GM21576 (cell line): Measurements from ENCODE around the gene B4GALNT4.
"Not testable (repeated sequence)": the region's sequence is repeated elsewhere in the genome, so short reads cannot be mapped to it uniquely, and the experiment has no call there.

Source experiments
- ATAC-seq: cut with Tn5 transposase; IDR thresholded peaks from one replicate; pipeline ENCODE4 v1.9.1; 2021; ENCODE audit warnings: mild to moderate bottlenecking, moderate library complexity; ENCODE audit not compliant: unreplicated experiment

The B4GALNT4 gene

DNA sequence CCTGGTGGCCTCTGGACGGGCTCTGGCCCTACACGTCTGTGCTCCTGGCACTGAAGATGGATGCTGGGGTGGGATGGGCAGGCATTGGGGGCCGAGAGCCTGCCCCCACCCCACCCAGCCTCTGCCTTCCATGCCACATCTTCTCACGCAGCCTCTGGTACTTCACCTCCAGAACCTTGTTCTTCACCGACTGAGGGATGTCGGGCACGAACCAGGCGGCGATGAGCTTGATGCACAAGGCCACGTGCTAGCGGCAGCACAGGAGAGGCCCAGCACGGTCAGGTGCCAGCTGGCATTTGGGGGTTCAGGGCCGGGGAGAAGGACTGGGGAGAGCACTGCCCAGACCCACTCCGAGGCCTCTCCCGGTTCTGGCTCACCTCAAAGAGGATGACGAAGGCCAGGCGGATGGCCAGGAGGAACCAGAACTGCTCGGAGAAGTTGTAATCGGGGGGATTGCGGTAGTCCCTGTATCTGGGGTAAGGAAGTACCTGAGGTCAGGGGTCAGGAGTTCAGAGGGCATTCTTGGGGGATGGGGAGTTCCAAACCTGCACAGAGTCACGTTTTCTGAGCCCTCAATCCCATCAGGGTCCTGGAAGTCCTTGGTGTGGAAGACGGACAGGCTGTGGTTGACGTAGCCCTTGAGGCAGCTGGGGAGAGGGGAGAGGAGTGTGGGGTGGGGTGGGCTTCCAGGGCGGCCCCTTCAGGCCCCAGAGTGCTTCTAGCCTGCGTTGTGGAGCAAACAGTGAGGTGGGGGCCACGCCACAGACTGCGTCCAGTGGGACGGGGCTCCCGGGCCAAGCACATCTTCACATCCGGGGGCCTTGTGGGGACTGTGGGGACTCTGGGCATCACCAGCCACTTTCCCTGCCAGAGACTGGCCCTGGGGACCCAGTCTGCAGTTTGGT lies 49.3 kb downstream of the B4GALNT4 start:
- ATAC-seq, result no peak

DNA sequence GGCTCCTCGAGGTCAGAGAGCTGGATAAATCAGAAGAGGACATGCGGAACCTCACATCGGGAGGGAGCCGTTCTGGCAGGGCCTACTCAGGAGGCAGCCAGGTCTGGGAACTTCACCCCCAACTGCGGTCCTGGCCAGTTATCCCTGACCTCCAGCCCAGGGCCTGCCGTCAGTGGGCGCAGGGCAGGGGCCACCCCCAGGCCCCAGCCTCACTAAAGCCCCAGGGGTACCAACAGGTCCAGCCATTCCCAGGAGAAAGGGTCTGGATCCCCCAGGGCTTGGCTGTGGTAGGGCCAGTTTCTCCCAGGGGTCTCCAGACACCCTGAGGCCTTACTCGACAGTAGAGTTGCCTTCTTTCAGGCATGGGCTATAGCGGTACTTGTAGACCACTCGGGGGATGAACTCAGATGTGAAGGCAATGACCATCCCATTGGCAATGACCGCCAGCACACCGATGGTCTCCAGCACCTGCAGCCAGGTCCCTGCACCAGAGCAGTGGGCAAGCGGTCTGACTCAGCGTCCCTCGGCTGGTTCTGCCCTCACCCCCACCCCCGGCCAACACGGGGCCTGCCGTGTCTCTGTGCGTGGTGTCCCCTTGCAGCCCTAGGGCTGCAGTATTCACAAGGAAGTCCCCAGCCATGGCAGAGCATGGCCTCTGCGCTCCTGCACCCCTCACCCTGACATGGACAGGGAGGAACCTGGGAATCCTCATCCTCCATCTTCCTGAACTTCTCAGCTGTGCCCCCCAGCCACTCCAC lies 50.1 kb downstream of the B4GALNT4 start:
- no peak for ATAC-seq

DNA sequence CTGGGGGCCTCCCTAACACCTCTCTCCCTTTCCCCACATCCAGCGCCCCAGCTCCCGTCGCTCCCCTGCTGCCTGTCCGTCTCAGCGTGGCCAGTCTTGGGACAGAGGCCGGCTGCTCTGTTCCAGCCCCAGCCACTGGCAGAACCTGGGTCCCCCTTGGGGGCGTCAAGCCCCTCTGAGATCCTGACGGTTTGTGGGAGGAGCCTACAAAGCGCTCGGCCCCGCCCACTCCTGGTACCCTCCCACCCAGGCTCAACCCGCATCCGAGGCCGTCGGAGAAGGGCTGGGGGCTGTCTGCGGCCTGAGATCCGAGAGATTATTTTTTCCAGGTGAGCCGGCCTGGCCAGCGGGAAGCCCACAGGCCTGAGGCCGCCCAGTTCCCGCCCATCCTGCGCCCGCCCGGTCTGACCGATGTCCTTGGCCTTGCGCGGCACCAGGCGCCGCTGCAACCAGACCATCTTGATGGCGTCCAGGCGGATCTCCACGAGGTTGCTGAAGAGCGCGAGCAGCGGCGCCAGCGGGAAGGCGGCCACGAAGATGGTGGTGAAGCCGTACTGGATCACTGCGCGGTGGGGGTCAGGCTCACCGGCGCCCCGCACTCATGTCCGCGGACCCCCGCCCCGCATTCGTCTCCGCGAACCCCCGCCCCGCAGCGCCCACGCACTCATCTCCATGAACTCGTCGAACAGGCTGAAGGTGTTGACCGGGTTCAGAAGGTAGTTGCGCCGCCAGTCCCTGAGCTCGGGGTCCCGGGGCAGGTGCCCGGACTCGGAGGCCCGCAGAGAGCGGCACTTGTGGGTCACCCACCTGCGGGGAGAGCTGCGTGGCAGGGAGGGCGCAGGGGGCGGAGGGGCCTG lies 51.0 kb downstream of the B4GALNT4 start:
- no peak for ATAC-seq

DNA sequence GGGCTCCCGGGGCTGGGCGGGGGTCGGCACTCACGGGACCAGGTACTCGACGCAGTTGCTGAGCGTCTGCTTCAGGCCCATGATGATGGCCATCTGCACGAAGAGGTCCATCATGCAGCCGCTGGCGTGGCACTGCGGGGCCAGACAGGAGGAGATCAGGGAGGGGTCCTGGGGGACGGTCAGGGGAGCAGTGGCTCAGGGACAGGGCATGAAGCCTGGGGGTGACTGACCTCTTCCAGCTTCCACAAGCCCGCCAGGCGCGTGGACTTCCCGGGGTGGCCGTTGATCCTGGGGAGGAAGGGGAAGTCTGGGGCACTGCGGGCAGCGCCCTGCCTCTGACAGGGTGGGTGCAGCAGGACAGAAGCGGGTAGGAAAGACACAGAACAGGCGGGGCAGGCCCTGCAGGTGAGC lies 51.6 kb downstream of the B4GALNT4 start:
- ATAC-seq, result no peak

DNA sequence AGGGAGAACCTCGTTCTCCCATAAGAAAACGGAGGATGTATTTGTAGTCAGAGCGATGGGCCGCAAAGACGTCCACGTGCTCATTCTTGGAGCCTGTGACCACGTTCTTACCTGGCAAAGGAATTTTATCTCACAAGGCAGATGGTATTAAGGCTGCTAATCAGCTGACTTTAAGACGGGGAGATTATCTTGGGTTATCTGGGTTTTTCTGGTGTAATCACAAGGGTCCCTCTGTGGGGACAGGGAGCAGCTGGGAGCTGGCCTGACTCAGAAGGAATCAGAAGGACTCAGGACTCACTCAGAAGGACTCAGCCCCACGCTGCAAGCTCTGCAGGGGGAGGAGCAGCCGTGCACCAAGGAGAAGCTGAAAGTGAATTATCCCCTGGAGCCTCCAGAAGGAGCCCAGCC lies 53.0 kb downstream of the B4GALNT4 start:
- ATAC-seq, result no peak

DNA sequence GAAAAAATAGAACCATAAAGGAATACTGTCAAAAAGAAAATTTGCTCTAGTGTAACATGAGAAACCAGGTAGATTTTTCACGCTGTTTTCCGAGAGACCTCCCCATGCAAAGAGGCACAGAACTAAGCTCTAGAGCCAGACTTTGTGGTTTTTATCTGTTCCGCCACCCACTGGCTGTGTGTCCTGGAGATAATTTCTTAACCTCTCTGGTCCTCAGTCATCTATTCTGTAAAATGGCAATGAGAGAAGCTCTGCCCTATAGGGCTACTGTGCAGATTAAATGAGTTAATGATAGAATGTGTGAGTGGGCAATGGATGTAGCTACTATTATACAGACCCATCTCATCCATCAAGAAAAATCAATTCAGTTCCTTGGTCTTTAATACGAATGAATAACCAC lies 54.9 kb downstream of the B4GALNT4 start:
- ATAC-seq, result no peak

DNA sequence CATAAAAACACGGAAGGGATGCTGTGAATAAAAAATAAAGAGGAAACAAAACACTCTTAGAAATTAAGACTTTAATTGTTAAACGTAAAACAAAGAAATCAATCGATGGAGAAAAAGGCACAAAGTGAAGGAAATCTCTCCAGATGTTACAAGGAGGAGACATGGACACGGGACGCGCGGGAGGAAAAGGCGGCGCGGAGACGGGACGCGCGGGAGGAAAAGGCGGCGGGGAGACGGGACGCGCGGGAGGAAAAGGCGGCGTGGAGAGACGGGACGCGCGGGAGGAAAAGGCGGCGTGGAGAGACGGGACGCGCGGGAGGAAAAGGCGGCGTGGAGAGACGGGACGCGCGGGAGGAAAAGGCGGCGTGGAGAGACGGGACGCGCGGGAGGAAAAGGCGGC lies 55.5 kb downstream of the B4GALNT4 start:
- not testable (repeated sequence) for ATAC-seq

DNA sequence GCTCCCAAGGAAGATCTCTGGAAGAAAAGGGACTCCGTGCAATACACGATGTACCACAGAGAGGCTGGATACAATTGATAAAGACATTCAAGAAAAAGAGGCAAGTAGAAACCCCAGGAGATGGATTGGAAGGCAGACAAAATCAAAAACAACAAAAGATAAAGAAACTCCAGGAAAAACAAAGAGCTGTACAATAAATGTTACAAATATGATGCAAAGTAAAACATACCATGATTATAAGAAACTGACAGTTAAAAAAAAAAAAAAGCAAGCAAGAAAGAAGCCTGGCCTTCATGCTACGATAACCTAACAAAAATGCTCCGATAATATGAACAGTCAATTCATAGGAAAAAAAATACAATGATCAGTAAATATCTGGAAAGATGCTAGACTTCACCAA lies 56.0 kb downstream of the B4GALNT4 start:
- no peak for ATAC-seq

DNA sequence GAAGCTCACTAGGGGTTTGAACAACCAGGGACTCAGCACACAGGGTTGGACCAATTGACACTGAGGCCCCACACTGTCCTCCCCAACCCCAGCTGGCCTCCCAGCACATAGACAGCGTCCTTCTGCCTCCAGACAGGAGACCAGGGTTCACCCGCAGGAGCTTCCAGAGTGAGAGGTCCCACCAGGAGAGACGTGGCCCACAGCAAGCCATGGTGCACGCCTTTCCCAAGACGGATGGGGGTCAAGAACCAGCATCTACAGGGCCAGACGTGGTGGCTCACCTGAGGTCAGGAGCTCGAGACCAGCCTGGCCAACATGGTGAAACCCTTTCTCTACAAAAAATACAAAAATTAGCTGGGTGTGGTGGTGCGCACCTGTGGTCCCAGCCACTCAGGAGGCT lies 57.6 kb downstream of the B4GALNT4 start:
- ATAC-seq, result no peak

DNA sequence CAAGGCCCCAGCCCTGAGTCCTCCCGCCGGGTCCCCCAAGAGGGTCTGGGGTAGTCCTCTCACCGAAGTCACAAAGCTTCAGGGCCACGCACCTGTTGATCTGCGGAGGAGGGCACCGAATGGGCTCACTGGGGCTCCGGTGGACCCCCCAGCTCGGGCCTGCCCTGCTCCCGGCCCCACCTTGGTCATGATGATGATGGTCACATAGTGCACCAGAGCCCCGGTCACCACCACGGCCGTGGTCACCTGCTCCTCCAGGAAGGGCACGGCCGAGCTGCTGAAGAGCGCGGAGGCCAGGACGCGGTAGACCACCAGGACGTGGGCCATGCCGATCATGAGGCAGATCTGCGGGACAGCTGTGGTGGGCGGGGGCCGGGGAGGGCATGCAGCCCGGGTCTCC lies 59.0 kb downstream of the B4GALNT4 start:
- ATAC-seq, result no peak

DNA sequence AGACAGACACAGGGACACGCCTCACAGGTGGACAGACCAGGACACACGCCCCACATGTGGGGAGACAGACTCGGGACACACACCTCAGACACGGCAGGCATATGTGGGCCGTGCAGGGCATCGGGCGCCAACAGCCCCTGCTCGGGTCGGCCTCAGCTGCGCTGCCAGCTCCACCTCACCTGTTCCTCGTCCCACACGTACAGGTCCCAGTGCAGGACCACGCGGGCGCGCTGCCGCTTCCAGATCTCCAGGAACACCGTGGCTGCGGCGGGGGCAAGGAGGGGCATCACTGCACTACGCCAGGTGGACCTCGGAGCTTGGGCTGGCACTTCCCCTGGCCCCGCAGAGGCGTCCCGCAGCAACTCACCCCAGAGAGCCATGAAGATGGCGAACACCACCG lies 60.1 kb downstream of the B4GALNT4 start:
- no peak for ATAC-seq

DNA sequence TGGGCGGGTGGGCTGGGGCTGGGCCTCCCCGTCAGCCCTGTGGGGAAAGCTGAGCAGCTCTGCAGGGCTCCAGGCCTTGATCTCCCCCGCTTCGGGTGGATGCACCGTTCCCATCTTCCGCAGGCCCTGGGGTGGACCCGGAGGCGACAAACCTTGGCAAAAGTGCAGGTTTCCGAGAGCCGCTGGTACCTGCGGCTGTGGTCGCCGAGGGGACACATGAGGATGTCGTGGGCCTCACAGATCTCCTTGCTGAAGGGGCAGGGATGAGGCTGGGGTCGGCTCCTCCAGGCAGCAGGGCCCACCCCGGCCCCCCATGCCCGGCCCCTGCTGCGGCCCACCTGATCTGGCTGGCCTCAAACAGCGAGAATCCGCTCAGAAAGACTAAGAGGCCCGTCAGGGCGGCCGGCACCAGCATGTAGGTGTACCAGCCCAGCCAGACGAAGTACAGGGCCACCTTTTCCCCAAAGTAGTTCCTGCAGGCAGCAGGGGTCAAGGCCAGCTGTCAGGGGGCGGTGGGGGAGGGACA lies 60.7 kb downstream of the B4GALNT4 start:
- no peak for ATAC-seq
